ENCODE data around the gene TMOD4. TPM values are rescaled to one million over a fixed set of nuclear protein-coding genes. Genes with fewer than 3 reads are reported as not detected.
A peak's percentile ranks its signal among the peaks of the same experiment; 100 is the strongest.

The TMOD4 gene
- total and polyA plus RNA-seq, 10 of the 15 experiments (the other 5 are each of a cell fraction or from before 2014, with no cell fraction given), result 0.30 to 1.2 (median 0.50) TPM; not detected in 1

GRCh38 chr1:151130987-151131586 lies 44.7 kb downstream of the TMOD4 start (continued):
- no peak for TF ChIP-seq E2F4 (IDR thresholded peaks at IDR 0.05; ENCODE audit: low read depth, low read length)
- TF ChIP-seq SRF (IDR thresholded peaks at IDR 0.05; ENCODE audit: low read depth in 2 of 2, low read length in 2 of 2), result no peak
- no peak for TF ChIP-seq USF1 (IDR thresholded peaks at IDR 0.05; ENCODE audit: borderline replicate concordance, extremely low read length, insufficient read depth, low read depth, low read length)
- peak; percentile 45; the same call in 1 of the 2 replicates for TF ChIP-seq CREM (IDR thresholded peaks at IDR 0.05; ENCODE audit: low read depth)
- no peak for TF ChIP-seq JUND (IDR thresholded peaks at IDR 0.05; ENCODE audit: low read depth, low read length)
- TF ChIP-seq SPI1 (IDR thresholded peaks at IDR 0.05; ENCODE audit: borderline replicate concordance, insufficient read depth, low read depth, low read length), result no peak
- no peak for TF ChIP-seq MEF2A (IDR thresholded peaks at IDR 0.05; ENCODE audit: insufficient read depth, low read depth, low read length)
- TF ChIP-seq STAT3 (IDR thresholded peaks at IDR 0.05; ENCODE audit: low read depth, low read length), result no peak
- no peak for TF ChIP-seq EP300 (IDR thresholded peaks at IDR 0.05; ENCODE audit: borderline replicate concordance in 1 of 2, control insufficient read depth in 1 of 2, low read depth in 2 of 2, low read length in 2 of 2)
- TF ChIP-seq SP1 (IDR thresholded peaks at IDR 0.05; ENCODE audit: low read depth, low read length), result peak; percentile 88
- TF ChIP-seq USF2 (IDR thresholded peaks at IDR 0.05; ENCODE audit: borderline replicate concordance, low read depth, low read length), result no peak
- TF ChIP-seq POLR2A (IDR thresholded peaks at IDR 0.05; ENCODE audit: low read depth, low read length), result peak; percentile 35
- no peak for TF ChIP-seq CHD4 (IDR thresholded peaks at IDR 0.05)
- TF ChIP-seq FOXM1 (IDR thresholded peaks at IDR 0.05; ENCODE audit: low read depth, low read length), result no peak
- no peak for TF ChIP-seq ZNF384 (IDR thresholded peaks at IDR 0.05; ENCODE audit: borderline replicate concordance, low read depth, low read length)
- TF ChIP-seq NFYB (IDR thresholded peaks at IDR 0.05; ENCODE audit: insufficient read depth, low read depth, low read length), result peak; percentile 74
- TF ChIP-seq ZBTB11 (CRISPR knock-in tag; IDR thresholded peaks at IDR 0.05), result no peak
- TF ChIP-seq TAF1 (IDR thresholded peaks at IDR 0.05; ENCODE audit: borderline replicate concordance, low read depth, low read length), result no peak
- TF ChIP-seq CHD2 (IDR thresholded peaks at IDR 0.05; ENCODE audit: borderline replicate concordance, low read depth, low read length), result 0 out of 2 replicates have a peak, but pooled peaks have one; percentile 49
- no peak for TF ChIP-seq SKIL (IDR thresholded peaks at IDR 0.05; ENCODE audit: low read depth, poor library complexity, severe bottlenecking)
- TF ChIP-seq ATF3 (IDR thresholded peaks at IDR 0.05; ENCODE audit: borderline replicate concordance, extremely low read depth, low read depth, low read length), result no peak

Data from GM12878 (cell line).